ENCODE results near the gene EPB41L4B.
"Not testable (repeated sequence)": the region's sequence is repeated elsewhere in the genome, so short reads cannot be mapped to it uniquely, and the experiment has no call there.

Gene EPB41L4B

GRCh38 chr9:109242014-109242413 lies 78.8 kb downstream of the EPB41L4B start:
- ATAC-seq: no peak

- no peak for ATAC-seq
Observed at GRCh38 chr9:109241207-109241606, 79.7 kb downstream of the EPB41L4B start.

- ATAC-seq: no peak
Observed at GRCh38 chr9:109239240-109239639, 81.6 kb downstream of the EPB41L4B start.

DNA sequence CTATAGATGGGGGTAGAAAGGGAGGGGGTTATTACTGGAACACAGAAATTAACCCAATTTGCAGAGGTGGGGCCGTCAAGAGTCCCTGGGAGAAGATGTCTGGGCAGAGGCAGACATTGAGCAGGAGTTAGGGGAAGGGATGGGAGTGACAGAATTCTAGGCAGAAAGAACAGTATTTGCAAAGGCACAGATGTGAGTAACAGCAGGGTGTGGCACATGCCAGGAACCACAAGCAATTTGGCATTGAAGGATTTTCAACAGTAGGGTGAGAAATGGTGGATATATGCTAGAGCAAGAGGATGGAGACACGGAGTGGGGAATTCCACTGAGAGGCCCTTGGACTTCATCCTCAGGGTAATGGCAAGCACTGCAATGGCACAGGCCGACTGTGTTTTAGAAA lies 82.2 kb downstream of the EPB41L4B start:
- ATAC-seq: no peak

DNA sequence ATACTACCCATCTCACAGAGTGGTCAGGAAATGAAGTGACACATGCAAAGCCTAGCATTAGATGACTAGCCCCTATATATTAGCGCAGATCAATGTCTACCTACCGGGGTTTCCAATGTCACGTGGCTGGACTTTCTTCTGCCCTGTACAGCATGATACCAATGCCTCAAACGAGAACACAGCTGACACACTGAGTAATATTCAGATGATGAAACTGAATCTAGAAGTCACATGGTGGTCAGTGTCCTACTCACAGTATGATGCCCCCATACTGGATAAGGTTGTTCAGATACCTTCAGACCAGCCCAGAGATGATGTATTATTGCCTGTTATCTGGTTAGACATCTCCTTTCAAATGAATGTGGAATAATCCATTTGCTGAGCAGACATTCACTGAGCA lies 82.7 kb downstream of the EPB41L4B start:
- no peak for ATAC-seq

DNA sequence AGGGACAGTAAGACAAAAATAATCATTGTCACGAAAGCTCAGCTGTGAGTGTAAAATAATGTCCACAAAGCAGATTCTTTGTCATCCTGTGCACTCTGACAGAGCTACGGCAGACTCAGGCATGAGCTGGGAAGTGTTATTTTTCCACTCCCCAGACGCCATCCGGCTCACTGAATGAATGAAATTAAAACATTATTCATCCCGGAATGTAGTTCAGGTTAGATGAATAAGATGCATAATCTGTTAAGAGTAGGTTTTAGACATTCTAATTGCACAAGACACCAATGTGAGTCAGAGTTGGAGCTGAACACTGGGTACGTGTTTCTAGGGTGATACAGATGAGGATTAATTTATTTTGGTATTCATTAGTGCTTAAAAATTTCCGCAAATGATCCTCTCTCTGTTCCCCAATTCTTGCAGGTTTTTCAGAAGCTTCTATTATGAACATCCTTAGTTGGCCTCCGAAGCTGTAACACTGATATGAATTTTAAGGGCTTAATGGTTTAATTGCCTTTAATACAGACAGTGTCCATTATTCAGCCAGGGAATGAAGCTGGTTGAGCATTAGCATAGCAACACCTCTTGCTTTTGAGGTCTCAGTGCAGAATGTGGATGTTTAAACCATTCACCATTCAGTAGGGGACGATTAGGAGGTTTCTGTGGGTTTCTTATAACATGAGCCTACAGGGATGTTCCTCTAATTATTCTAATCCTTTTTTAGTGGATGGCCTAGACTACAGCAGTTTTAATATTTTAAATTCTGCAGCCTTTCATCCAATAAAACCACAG lies 88.2 kb downstream of the EPB41L4B start:
- no peak for ATAC-seq

DNA sequence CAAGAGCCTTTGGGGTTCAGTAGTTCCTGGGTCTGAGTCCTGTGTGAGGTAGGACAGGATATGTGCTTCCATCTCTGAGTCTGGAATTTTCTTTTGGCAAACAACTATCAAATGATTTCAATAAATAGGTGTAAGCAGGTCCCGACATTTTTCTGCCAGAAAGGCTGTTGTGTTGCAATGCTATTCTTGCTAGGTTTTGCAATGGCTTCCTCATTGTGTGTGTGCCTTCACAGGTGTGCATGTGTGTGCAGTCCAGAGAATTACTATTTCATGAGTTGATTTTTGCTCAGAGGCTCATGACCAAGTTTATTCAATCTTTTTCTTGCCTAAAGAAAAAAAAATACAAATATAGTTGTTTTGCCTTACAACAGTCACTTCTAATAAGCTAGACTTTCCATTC lies 89.3 kb downstream of the EPB41L4B start:
- no peak for ATAC-seq

- ATAC-seq: no peak
Observed at GRCh38 chr9:109230277-109230676, 90.6 kb downstream of the EPB41L4B start.

- ATAC-seq: no peak
Observed at GRCh38 chr9:109229682-109230081, 91.2 kb downstream of the EPB41L4B start.

DNA sequence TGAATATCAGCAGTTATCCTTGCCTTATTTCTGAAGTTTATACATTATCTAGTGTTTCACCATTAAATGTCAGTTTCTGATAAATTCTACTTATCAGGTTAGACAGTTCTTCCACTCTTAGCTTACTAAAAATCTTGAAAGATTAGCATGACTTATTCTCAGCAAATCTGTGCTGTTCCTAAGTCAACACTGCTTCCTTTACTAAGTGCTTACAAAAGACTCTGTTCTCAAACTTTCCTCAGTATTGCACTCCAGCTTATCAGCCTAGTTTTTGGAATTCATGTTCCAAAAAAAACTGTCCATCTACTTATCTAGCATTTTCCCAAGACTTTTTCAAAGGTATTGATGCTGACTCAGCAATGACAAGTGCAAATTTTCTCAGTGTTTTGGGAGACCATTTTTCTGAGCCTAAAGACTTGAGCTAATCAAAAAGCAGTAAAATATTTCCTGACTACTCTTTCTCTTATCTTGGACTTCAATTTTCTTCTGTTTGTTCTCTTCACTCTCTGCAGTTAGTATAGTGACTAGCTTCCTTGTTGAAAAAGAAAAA lies 92.7 kb downstream of the EPB41L4B start:
- ATAC-seq: no peak

DNA sequence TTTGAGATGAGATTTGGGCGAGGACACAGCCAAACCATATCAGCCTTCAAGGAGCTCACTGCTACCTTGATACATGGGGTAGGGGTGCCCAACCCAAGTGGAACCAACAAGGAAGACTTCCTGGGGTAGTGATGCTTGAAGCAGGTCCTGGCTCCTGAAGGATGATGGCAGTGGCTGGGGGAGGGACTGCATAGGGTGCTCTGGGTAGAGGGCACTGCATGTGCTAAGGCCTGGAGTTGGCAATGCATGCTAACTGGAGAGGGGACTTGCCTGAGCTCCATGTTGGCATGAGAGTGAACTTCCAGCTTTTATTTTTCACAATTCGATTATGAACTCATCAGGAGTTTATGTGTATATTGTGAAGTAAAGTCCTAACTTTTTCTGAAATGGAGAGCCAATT lies 95.2 kb downstream of the EPB41L4B start:
- no peak for ATAC-seq

- ATAC-seq: no peak
Observed at GRCh38 chr9:109224751-109225150, 96.1 kb downstream of the EPB41L4B start.

DNA sequence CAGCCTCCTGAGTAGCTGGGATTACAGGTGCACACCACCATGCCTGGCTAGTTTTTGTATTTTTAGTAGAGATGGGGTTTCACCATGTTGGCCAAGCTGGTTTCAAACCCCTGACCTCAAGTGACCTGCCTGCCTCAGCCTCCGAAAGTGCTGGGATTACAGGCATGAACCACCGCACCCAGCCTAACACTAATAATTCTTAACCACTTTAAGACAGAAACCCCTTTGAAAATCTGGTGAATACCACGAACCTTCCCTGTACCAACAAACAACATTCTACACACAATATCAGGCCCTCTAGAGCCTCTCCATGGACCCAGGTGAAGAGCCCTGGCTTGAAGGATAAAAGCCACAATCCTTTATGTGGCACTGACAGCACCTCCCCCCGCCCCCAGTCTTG lies 102.6 kb downstream of the EPB41L4B start:
- not testable (repeated sequence) for ATAC-seq

GRCh38 chr9:109214414-109214813 lies 106.4 kb downstream of the EPB41L4B start:
- ATAC-seq: no peak

DNA sequence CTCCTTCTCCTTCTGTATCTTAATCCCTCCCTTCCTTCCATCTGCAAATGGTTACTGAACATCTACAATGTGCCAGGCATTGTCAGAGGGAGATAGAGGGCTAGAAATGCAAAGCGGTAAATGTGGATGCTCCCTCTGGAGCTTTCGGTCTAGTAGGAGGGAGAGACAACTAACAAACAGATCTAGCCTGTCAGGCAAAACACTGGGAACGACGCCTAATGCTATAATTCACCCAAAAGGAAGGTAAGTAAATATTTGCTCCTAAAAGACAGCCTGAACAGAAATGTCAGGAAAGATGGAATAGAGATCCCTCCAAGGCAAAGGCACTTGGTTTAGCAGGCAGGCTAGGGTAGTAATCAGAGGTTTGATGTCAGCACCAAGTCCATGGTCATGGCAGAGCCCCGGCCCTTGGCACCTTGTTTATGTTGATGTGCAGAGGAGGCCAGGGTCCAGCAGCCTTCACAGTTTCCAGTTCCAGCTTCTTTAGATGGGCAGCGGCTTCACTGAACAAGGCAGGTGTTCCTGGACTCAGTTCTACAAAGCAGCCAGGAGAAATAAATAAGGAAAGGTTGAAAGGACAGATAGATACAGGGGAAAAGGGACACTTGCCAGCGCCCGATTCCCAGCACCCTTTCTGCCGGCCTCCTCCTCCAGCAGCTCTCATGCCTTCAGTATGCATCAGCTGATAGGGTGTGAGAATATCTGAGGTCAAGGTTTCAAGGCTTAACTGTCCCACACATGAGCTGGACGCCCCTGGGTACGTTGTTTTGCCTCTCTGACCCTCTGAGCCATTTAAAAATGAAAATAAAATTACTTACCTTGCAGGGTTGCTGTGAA lies 107.4 kb downstream of the EPB41L4B start:
- no peak for ATAC-seq

- ATAC-seq: no peak
Observed at GRCh38 chr9:109212768-109213167, 108.1 kb downstream of the EPB41L4B start.

DNA sequence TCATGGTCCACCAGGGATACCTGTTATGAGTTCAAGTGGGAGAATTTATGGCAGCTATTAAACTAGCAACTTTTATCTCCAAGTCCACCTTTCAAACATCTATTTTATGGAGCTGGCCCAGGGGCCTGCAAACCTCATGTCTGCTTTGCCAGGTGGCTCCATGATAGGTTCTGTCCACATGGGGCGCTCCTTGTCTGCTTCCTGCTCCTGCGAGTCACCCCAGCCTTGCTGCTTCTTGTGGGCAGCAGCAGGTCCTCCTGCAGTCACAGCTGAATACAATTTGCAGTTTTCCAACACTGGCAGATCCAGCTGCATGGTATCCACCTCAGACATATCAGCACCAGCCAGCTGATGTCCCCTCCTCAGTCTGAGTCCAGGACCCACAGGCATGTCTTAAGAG lies 114.2 kb downstream of the EPB41L4B start:
- no peak for ATAC-seq

DNA sequence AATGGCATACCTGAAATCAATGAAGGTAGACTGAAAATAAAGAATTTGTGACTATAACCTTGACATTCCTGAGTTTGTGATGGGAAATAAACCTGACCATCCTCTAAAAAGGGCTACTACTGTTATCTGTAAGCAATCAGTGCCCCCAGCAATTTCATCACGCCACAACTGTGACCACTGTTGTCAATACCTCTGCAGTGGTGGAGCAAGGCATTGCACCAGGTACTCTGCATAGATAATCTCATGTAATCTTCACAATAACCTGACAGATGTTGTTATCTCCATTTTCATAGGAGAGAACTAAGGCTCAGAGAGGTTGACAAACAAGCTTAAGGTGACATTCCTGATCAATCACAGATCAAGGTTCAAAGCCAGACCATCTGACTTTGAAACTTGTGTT lies 115.3 kb downstream of the EPB41L4B start:
- ATAC-seq: no peak

- ATAC-seq: no peak
Observed at GRCh38 chr9:109203761-109204360, 117.0 kb downstream of the EPB41L4B start.

DNA sequence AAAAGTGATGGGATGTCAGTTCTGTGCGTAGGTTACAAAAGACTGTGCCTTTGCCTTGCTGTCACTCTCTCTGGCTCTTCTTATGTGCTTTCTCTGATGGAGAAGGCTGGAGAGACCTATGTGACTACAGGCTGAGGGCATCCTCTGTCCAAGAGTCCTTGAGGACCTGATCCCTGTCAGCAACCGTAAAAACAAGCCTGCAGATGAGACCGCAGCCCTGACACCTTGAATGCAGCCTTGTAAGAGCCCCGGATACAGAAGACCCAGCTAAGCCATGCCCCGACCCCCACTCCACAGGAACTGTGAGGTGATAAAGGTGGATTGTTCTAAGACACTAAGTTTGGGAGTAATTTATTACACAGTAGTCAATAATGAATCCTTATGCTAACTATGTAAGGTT lies 121.2 kb downstream of the EPB41L4B start:
- ATAC-seq: no peak

- no peak for ATAC-seq
Observed at GRCh38 chr9:109198736-109199382, 122.0 kb downstream of the EPB41L4B start.

GRCh38 chr9:109193974-109194556 lies 126.8 kb downstream of the EPB41L4B start:
- no peak for ATAC-seq
